Thoracic aorta (tissue), 2 donors: ENCODE measurements around the gene ADAM10. TPM values are rescaled to one million over a fixed set of nuclear protein-coding genes. Genes with fewer than 3 reads are reported as not detected.

Source experiments
- ATAC-seq: fragments of 150-250 bp; one replicate; pipeline ENCODE4 v1.8.0; 2017; ENCODE audit warnings: low read depth; ENCODE audit not compliant: insufficient number of reproducible peaks, low FRiP score
- DNase-seq: peaks from one replicate; pipeline ENCODE4 v3.0.0-alpha.2; 2020; ENCODE audit warnings: low spot score
- H3K27ac ChIP-seq, 2 donors: fragments of 200-600 bp; sonication (generic); 1 replicate in 1 of 2; 2 replicates in 1 of 2; pipeline ENCODE4 v1.5.1; 2016; ENCODE audit warnings: mild to moderate bottlenecking in 2 of 2, moderate library complexity in 2 of 2
- H3K27me3 ChIP-seq: fragments of 200-600 bp; sonication (generic); replicated peaks from 2 replicates; pipeline ENCODE4 v1.6.0; 2016; ENCODE audit warnings: mild to moderate bottlenecking; ENCODE audit not compliant: insufficient read depth
- H3K36me3 ChIP-seq: fragments of 200-600 bp; sonication (generic); one replicate; pipeline ENCODE4 v1.5.1; 2016
- H3K4me1 ChIP-seq, 2 donors: fragments of 200-600 bp; sonication (generic); 1 replicate in 1 of 2; 2 replicates in 1 of 2; pipeline versions ENCODE4 v1.5.1 to v1.6.0; 2016; ENCODE audit warnings: low read depth in 2 of 2, mild to moderate bottlenecking in 1 of 2; ENCODE audit not compliant: control insufficient read depth in 1 of 2
- H3K4me3 ChIP-seq: fragments of 200-600 bp; sonication (generic); 2 replicates; pipeline ENCODE4 v1.5.1; 2016; ENCODE audit warnings: mild to moderate bottlenecking
- H3K9me3 ChIP-seq: fragments of 200-600 bp; sonication (generic); 2 replicates; pipeline ENCODE4 v1.5.1; 2016
- CTCF ChIP-seq: fragments of 200-600 bp; sonication (generic); IDR thresholded peaks from one replicate; pipeline ENCODE4 v1.5.1; 2019; ENCODE audit warnings: antibody characterized with exemption
- total RNA-seq, 2 donors: library from RNA; depleted of rRNA; stranded (reverse); fragments of >200 nt; gene quantifications; one replicate each; pipeline versions ENCODE4 v1.1.0 to v1.2.3, GENCODE V29; 2016

The ADAM10 gene
- total RNA-seq, 2 donors from 2014 or later = 41.2 to 63.1 TPM

- no peak for DNase-seq
- Histone ChIP-seq H3K4me1 (no peaks in the 10 kb centered on the region), H3K9me3 (no peaks in the 10 kb centered on the region)
These were observed 183.5 kb downstream of the ADAM10 start for GRCh38 chr15:58566029-58566428.

GRCh38 chr15:58565619-58566018 lies 183.9 kb downstream of the ADAM10 start:
- no peak for TF ChIP-seq CTCF
- H3K36me3 ChIP-seq = no peaks in the 10 kb centered on the region
- H3K4me3 ChIP-seq = no peak overlapping the region
- no peaks in the 10 kb centered on the region for H3K4me1 ChIP-seq
- no peak overlapping the region for H3K27ac ChIP-seq
- H3K9me3 ChIP-seq = no peaks in the 10 kb centered on the region
- ATAC-seq = no peak
- H3K27me3 ChIP-seq = no peaks in the 10 kb centered on the region
- DNase-seq = no peak

More at GRCh38 chr15:58566029-58566428, 183.5 kb downstream of the ADAM10 start:
- Histone ChIP-seq H3K27me3 (no peaks in the 10 kb centered on the region), H3K4me3 (no peak overlapping the region), H3K36me3 (no peaks in the 10 kb centered on the region), H3K27ac (no peak overlapping the region)
- no peak for ATAC-seq
- TF ChIP-seq CTCF = no peak

GRCh38 chr15:58564981-58565380 lies 184.5 kb downstream of the ADAM10 start:
- no peaks in the 10 kb centered on the region for H3K27me3 ChIP-seq
- DNase-seq (no peak), ATAC-seq (no peak)
- no peak overlapping the region for H3K27ac ChIP-seq
- no peaks in the 10 kb centered on the region for H3K4me1 ChIP-seq
- H3K36me3 ChIP-seq = no peaks in the 10 kb centered on the region
- no peak for TF ChIP-seq CTCF
- no peak overlapping the region for H3K4me3 ChIP-seq
- no peaks in the 10 kb centered on the region for H3K9me3 ChIP-seq

GRCh38 chr15:58562135-58562534 lies 187.4 kb downstream of the ADAM10 start:
- no peaks in the 10 kb centered on the region for H3K27me3 ChIP-seq
- no peaks in the 10 kb centered on the region for H3K4me1 ChIP-seq
- no peak overlapping the region for H3K4me3 ChIP-seq
- H3K9me3 ChIP-seq = no peaks in the 10 kb centered on the region
- no peak for DNase-seq
- no peak for ATAC-seq
- H3K36me3 ChIP-seq = no peaks in the 10 kb centered on the region
- H3K27ac ChIP-seq = no peak overlapping the region
- TF ChIP-seq CTCF = no peak

- Histone ChIP-seq H3K9me3 (no peaks in the 10 kb centered on the region), H3K27me3 (no peaks in the 10 kb centered on the region), H3K4me3 (no peak overlapping the region), H3K4me1 (no peaks in the 10 kb centered on the region), H3K36me3 (no peaks in the 10 kb centered on the region), H3K27ac (no peak overlapping the region)
- ATAC-seq (no peak), DNase-seq (no peak)
- no peak for TF ChIP-seq CTCF
These were observed 188.2 kb downstream of the ADAM10 start for GRCh38 chr15:58561321-58561720.
